DND-41 (cell line): Measurements from ENCODE around the gene ETFDH.
A peak's percentile ranks its signal among the peaks of the same experiment; 100 is the strongest.
"Not testable (repeated sequence)": the region's sequence is repeated elsewhere in the genome, so short reads cannot be mapped to it uniquely, and the experiment has no call there.

Source experiments
- ATAC-seq: fragments of 200-7000 bp; cut with Tn5 transposase; 3 replicates; pipeline ENCODE4 v1.9.1; 2021; ENCODE audit warnings: low read depth; ENCODE audit not compliant: insufficient read depth
- DNase-seq: peaks from one replicate; pipeline ENCODE4 v3.0.0-alpha.2; 2020
- H2AFZ ChIP-seq: 2 replicates; pipeline ENCODE4 v1.6.0; 2012; ENCODE audit warnings: low read depth, low read length
- H3K27ac ChIP-seq: 2 replicates; pipeline ENCODE4 v1.5.1; 2012; ENCODE audit warnings: low read length, inconsistent platforms
- H3K27me3 ChIP-seq: fragments of 200-600 bp; sonication (generic); 2 replicates; pipeline ENCODE4 v1.6.0; 2012; ENCODE audit warnings: low read length, mild to moderate bottlenecking, inconsistent platforms; ENCODE audit not compliant: insufficient read depth, poor library complexity
- H3K36me3 ChIP-seq: 2 replicates; pipeline ENCODE4 v1.5.1; 2012; ENCODE audit warnings: low read length, inconsistent platforms; ENCODE audit not compliant: insufficient read depth
- H3K4me1 ChIP-seq: 2 replicates; pipeline ENCODE4 v1.5.1; 2012; ENCODE audit warnings: mild to moderate bottlenecking, low read length; ENCODE audit not compliant: insufficient read depth
- H3K4me2 ChIP-seq: 2 replicates; pipeline ENCODE4 v1.6.0; 2012; ENCODE audit warnings: mild to moderate bottlenecking, moderate library complexity, low read length, inconsistent platforms; ENCODE audit not compliant: insufficient read depth
- H3K4me3 ChIP-seq, 2 experiments: fragments of 200-600 bp in 1 of 2; shearing (Covaris generic) in 1 of 2; 2 replicates each; pipeline ENCODE4 v1.5.1; 2012 to 2016; ENCODE audit warnings: inconsistent platforms in 2 of 2, low read length in 2 of 2, mild to moderate bottlenecking in 2 of 2, low read depth in 1 of 2, moderate library complexity in 1 of 2
- H3K79me2 ChIP-seq: 2 replicates; pipeline ENCODE4 v1.6.0; 2012; ENCODE audit warnings: low read length, inconsistent platforms; ENCODE audit not compliant: insufficient read depth
- H3K9ac ChIP-seq: 2 replicates; pipeline ENCODE4 v1.6.0; 2012; ENCODE audit warnings: low read depth, mild to moderate bottlenecking, inconsistent platforms, low read length, moderate library complexity
- H3K9me3 ChIP-seq: 2 replicates; pipeline ENCODE4 v1.5.1; 2012; ENCODE audit warnings: low read length, moderate library complexity, mild to moderate bottlenecking, inconsistent platforms; ENCODE audit not compliant: insufficient read depth, severe bottlenecking
- H4K20me1 ChIP-seq: 2 replicates; pipeline ENCODE4 v1.6.0; 2012; ENCODE audit warnings: low read length; ENCODE audit not compliant: insufficient read depth
- EZH2 ChIP-seq: IDR thresholded peaks from 3 replicates; pipeline ENCODE4 v1.6.1; 2012; ENCODE audit warnings: borderline replicate concordance, low read depth, mild to moderate bottlenecking, moderate library complexity, low read length, inconsistent platforms; ENCODE audit not compliant: severe bottlenecking
- TF ChIP-seq, protein P1 (sequence below): IDR thresholded peaks from 2 replicates; pipeline ENCODE4 v1.5.1; 2012; ENCODE audit warnings: borderline replicate concordance, low read length, moderate library complexity, mild to moderate bottlenecking; ENCODE audit not compliant: poor library complexity, severe bottlenecking; ENCODE audit errors: extremely low read depth

ETFDH gene

DNA sequence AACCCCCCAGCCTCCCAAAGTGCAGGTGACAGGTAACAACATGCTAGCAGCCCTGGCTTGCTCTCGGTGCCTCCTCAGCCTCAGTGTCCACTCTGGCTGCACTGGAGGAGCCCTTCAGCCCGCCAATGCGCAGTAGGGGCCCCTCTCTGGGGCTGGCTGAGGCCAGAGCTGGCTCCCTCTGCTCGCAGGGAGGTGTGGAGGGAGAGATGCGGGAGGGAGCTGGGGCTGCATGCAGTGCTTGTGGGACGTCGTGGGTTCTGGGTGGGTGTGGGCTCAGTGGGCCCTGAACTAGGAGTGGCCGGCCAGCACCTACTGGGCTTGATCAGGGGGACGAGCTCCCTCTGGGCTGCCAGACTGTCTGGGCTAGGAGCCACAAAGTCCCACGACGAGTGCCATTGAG is 14.8 kb upstream of the ETFDH start:
- no peak overlapping the region for H2AFZ ChIP-seq
- peaks cover 4% of the 10 kb centered on the region; the same call in 1 of the 2 replicates for H3K4me1 ChIP-seq
- DNase-seq (no peak), ATAC-seq (no peak)
- H3K4me3 ChIP-seq: no peak overlapping the region
- no peak overlapping the region for H3K27ac ChIP-seq
- TF ChIP-seq, protein P1, sequence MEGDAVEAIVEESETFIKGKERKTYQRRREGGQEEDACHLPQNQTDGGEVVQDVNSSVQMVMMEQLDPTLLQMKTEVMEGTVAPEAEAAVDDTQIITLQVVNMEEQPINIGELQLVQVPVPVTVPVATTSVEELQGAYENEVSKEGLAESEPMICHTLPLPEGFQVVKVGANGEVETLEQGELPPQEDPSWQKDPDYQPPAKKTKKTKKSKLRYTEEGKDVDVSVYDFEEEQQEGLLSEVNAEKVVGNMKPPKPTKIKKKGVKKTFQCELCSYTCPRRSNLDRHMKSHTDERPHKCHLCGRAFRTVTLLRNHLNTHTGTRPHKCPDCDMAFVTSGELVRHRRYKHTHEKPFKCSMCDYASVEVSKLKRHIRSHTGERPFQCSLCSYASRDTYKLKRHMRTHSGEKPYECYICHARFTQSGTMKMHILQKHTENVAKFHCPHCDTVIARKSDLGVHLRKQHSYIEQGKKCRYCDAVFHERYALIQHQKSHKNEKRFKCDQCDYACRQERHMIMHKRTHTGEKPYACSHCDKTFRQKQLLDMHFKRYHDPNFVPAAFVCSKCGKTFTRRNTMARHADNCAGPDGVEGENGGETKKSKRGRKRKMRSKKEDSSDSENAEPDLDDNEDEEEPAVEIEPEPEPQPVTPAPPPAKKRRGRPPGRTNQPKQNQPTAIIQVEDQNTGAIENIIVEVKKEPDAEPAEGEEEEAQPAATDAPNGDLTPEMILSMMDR: no peak
- TF ChIP-seq EZH2: no peak
- H3K27me3 ChIP-seq: no peaks in the 10 kb centered on the region
- H3K9ac ChIP-seq: no peak overlapping the region
- H3K4me2 ChIP-seq: no peak overlapping the region
- H4K20me1 ChIP-seq: no peaks in the 10 kb centered on the region
- no peaks in the 10 kb centered on the region for H3K9me3 ChIP-seq
- no peaks in the 10 kb centered on the region for H3K36me3 ChIP-seq
- H3K79me2 ChIP-seq: no peaks in the 10 kb centered on the region

DNA sequence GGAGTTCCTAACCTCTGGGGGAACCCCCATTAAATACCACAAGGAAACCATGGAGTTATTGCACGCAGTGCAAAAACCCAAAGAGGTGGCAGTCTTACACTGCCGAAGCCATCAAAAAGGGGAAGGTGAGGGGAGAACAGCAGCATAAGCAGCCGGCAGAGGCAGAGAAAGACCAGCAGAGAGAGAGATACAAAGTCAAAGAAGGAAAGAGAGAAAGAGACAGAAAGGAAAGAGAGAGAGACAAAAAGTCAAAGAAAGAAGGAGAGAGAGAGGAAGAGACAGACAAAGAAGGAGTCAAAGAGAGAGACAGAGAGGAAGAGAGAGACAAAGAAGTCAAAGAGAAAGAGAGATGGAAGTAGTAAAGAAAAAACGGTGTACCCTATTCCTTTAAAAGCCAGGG is 8.8 kb upstream of the ETFDH start:
- H3K27me3 ChIP-seq, ATAC-seq, H3K9me3 ChIP-seq, H2AFZ ChIP-seq, H3K4me3 ChIP-seq, H3K9ac ChIP-seq, H3K4me2 ChIP-seq, H4K20me1 ChIP-seq, DNase-seq, H3K4me1 ChIP-seq, H3K27ac ChIP-seq: not testable (repeated sequence)
- H3K36me3 ChIP-seq: peaks cover 21% of the 10 kb centered on the region; the same call in 1 of the 2 replicates
- peaks cover 15% of the 10 kb centered on the region for H3K79me2 ChIP-seq

DNA sequence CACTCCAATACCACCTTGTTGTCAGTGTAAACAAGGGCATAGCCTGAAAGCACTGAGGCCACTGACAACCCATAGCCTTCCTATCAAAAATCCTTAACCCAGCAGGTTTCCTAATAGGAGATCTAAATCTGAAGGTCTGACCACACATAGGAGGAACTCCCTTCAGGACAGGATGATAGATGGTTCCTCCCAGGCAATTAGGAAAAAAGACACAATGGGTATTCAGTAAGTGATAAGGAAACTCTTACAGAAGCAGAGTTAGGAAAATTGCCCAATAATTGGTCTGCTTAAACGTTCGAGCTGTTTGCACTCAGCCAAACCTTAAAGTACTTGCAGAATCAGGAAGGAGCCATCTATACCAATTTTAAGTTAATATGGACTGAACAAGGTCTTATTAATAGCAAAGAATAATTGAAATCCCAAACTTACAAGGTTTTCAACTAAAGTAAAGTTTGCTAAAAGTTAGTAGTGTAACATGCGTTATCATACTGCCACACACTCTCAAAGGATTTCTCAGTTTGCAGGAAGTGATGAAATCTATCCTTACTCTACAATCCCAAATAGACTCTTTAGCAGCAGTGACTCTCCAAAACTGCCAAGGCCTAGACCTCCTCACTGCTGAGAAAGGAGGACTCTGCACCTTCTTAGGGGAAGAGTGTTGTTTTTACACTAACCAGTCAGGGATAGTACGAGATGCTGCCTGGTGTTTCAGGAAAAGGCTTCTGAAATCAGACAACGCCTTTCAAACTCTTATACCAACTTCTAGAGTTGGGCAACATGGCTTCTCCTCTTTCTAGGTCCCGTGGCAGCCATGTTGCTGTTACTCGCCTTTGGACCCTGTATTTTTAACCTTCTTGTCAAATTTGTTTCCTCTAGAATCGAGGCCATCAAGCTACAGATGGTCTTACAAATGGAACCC is 8.1 kb upstream of the ETFDH start:
- ATAC-seq: not testable (repeated sequence)

DNA sequence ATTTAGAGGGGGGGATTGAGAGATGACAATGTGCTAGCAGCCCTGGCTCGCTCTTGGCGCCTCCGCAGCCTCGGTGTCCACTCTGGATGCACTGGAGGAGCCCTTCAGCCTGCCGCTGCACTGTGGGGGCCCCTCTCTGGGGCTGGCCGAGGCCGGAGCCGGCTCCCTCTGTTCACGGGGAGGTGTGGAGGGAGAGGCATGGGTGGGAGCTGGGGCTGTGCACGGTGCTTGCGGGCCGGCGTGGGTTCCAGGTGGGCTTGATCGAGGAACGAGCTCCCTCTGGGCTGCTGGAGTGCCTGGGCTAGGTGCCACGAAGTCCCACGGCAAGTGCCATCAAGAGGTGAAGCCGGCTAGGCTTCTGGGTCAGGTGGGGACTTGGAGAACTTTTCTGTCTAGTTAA is 7.3 kb upstream of the ETFDH start:
- no peaks in the 10 kb centered on the region for H3K27me3 ChIP-seq
- DNase-seq: no peak
- H4K20me1 ChIP-seq: peaks cover 12% of the 10 kb centered on the region; the same call in 1 of the 2 replicates
- no peak overlapping the region for H3K27ac ChIP-seq
- H3K79me2 ChIP-seq: peaks cover 30% of the 10 kb centered on the region
- no peak for TF ChIP-seq EZH2
- TF ChIP-seq, protein P1: no peak
- peaks cover 11% of the 10 kb centered on the region for H3K4me1 ChIP-seq
- peaks cover 28% of the 10 kb centered on the region for H3K36me3 ChIP-seq
- no peak overlapping the region for H2AFZ ChIP-seq
- 0 out of 3 replicates have a peak, but pooled peaks have one; percentile 22 for ATAC-seq
- H3K4me3 ChIP-seq: no peak overlapping the region
- no peaks in the 10 kb centered on the region for H3K9me3 ChIP-seq
- no peak overlapping the region for H3K9ac ChIP-seq
- no peak overlapping the region for H3K4me2 ChIP-seq

More for the DNA sequence above, 8.1 kb upstream of the ETFDH start:
- not testable (repeated sequence) for H3K9me3 ChIP-seq, DNase-seq, H3K4me2 ChIP-seq, H3K27me3 ChIP-seq, H4K20me1 ChIP-seq, H3K4me1 ChIP-seq, H3K27ac ChIP-seq, H3K4me3 ChIP-seq, H3K9ac ChIP-seq, H2AFZ ChIP-seq
- Histone ChIP-seq H3K79me2 (peaks cover 22% of the 10 kb centered on the region), H3K36me3 (peaks cover 23% of the 10 kb centered on the region)
